Diencephalon (tissue), 1 donor: ENCODE results near the gene CACUL1. TPM values are rescaled to one million over a fixed set of nuclear protein-coding genes. Genes with fewer than 3 reads are reported as not detected.

Experiments
- total RNA-seq: library from RNA; depleted of rRNA; stranded (reverse); fragments of >200 nt; gene quantifications from one replicate; pipeline ENCODE4 v1.2.3, GENCODE V29; 2014

The CACUL1 gene
- 39.9 TPM for total RNA-seq

GRCh38 chr10:118754556-118755423 lies at the start of gene CACUL1:
CACUL1 (minus strand) TSS chr10:118754970; CDS start chr10:118754762, 208 bp downstream.

Other genes with a start within 250 kb of the CACUL1 start
- 1.2 TPM for gene PRLHR, start 159.3 kb downstream of the CACUL1 start, total RNA-seq